ENCODE measurements around the gene UNKL. TPM values are rescaled to one million over a fixed set of nuclear protein-coding genes. Genes with fewer than 3 reads are reported as not detected.
"Not testable (repeated sequence)": the region's sequence is repeated elsewhere in the genome, so short reads cannot be mapped to it uniquely, and the experiment has no call there.

The UNKL gene
- total and polyA plus RNA-seq, 9 donors = 6.6 to 12.9 (median 8.1) TPM

DNA sequence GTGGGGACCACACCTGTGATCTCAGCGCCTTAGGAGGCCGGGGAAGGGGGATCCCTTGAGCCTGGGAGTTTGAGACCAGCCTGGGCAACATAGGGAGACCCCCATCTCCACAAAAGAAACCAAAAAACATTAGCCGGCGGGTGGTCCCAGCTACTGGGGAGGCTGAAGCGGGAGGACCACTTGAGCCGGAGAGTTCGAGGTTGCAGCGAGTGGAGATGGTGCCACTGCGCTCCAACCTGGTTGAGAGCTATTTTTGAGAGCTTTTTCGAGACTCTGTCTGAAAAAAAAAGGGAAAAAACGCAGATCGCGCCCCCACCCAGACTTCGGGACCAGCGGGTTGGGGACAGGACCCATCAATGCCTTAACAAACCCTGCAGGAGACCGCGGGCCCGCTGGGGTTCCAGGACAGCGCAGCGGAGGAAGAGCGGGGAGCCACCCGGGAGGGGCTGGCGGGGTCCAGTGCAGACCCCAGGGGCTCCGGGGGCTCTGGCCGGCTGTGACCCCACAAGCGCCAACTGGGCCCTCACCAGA, 81.8 kb downstream of the UNKL start:
- Histone ChIP-seq H3K27me3 (ENCODE audit: control insufficient read depth, insufficient read depth, low read length) (peaks cover 73% of the 10 kb centered on the region), H3K9me3 (replicated peaks; ENCODE audit: control insufficient read depth, low read depth, low read length) (no peaks in the 10 kb centered on the region), H3K4me3 (ENCODE audit: low read length) (no peak overlapping the region), H3K27ac (ENCODE audit: low read length) (no peak overlapping the region), H3K4me1 (ENCODE audit: control insufficient read depth, insufficient read depth, low read length) (peaks cover 21% of the 10 kb centered on the region), H3K36me3 (ENCODE audit: control insufficient read depth, insufficient read depth, low read length) (no peaks in the 10 kb centered on the region)
- no peak for DNase-seq
- 3% methylated on average over 21 of the region's 26 CpGs for WGBS (ENCODE audit: insufficient coverage)

DNA sequence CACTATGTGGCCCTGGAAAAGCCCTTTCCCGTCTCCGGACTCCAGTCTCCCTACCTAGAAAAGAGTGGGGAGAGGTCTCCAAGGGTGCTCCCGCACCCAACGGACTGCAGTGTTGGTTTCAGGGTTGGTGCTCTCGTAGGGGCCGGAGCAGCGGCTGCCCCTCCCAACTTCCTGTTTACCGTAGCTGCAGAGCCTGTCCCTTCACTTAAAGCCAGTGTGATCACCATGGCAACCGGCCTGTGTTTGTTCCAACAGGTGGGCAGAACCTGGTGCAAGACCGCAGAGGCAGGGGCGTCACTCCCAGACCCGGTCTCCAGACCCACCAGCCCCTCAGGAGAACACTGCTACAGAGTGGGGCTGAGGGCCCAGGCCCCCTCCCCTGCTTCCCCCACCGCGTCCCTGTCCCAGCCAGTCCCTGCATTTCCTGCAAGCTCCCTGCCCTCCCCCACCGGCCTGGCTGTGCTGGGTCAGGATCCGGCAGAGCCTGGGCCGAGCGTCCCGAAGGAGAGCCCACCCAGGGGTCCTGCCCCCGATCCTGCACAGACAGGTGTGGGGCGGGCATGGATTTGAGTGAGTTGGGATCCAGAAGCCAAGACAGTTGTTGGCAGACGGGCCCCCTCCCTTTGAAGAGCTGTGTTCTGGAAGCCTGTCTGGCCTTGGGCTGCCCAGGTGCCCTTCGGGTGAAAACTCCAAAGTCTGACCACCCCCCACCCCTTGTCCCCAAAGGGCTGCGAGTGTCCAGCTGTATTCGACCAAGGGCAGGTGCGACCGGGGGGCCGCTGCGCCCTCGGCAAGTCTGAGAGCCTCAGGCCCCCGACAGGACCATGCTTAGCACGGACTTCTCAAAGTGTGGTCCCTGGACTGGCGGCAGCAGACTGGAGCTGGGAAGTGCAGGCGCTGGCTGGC, 82.5 kb downstream of the UNKL start:
- Histone ChIP-seq H3K9me3 (replicated peaks; ENCODE audit: control insufficient read depth, low read depth, low read length) (no peaks in the 10 kb centered on the region), H3K27me3 (ENCODE audit: control insufficient read depth, insufficient read depth, low read length) (peaks cover 70% of the 10 kb centered on the region), H3K36me3 (ENCODE audit: control insufficient read depth, insufficient read depth, low read length) (no peaks in the 10 kb centered on the region), H3K4me3 (ENCODE audit: low read length) (peak overlapping the region; percentile 8), H3K27ac (ENCODE audit: low read length) (peak overlapping the region; percentile 29), H3K4me1 (ENCODE audit: control insufficient read depth, insufficient read depth, low read length) (peaks cover 21% of the 10 kb centered on the region)
- 1% methylated on average over 27 of the region's 34 CpGs for WGBS (ENCODE audit: insufficient coverage)
- DNase-seq = peak; percentile 65

DNA sequence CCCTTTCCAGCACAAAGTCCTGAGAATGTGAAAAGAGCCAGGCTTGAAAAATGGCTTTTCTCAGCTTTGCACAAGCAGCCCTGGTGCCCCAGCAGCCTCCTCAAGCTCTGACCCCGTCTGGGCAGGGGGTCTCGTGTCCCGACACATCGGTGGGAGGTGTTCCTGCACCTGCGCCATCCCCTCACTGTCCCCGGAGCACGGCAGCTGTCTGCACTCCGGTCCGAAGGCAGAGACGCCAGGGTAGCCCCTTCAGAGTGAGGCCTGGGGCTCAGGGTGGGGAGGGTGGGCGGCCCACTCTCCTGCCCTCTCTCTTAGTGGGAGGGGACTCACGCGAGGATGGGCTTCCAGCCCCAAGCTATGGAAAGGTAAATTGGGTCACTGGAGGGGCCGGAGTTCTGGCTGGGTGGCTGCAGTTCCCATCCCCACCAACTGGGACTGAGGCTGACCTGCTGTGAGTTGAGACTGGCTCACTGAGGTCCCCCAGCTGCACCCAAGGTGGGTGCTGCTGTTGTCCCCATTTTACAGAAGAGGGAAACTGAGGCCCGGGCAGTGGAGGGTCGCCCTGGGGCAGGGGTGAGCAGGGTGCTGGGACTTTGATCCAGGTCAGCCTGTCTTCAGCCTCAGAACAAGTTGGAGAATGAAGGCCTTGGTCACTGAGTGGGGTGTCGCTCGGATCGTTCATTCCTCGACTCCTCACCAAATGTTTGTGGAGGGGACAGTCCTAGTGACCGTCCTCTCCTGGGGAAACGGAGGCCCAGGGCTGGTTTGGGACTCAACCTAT, 83.4 kb downstream of the UNKL start:
- Histone ChIP-seq H3K27me3 (ENCODE audit: control insufficient read depth, insufficient read depth, low read length) (peaks cover 62% of the 10 kb centered on the region), H3K4me3 (ENCODE audit: low read length) (no peak overlapping the region)

DNA sequence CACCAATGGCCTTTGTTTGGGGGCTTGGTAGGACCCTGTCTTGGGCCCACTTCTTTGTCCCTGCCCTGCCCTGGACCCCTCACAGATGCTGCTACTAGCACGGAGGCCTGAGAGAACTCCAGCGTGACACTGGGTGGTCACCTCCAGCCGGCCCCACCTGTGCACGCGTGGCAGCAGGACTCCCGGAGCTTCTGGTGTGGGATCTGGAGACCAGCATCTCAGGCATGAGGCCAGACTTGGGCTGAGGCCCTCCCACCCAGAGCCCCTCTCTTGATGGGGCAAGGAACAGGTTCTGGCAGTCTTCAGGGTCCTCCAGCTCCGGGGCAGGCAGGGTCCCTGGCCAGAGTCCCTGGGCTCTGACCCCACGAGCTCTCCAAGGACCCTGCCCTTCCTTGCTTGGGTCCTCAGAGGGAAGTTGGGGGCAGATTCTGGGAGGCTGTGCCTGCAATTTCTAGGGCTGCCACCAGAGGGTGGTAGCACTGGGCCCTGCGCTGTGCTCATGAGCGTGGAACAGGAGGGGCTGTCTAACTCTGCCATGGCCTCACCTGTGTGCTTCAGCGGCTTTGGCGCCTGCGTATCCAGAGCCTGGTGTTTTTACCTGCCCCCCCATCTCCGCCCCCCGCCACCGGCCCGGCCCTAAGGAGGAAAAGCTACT, 84.1 kb downstream of the UNKL start:
- Histone ChIP-seq H3K4me3 (ENCODE audit: low read length) (no peak overlapping the region), H3K9me3 (replicated peaks; ENCODE audit: control insufficient read depth, low read depth, low read length) (no peaks in the 10 kb centered on the region), H3K27ac (ENCODE audit: low read length) (no peak overlapping the region), H3K27me3 (ENCODE audit: control insufficient read depth, insufficient read depth, low read length) (peaks cover 54% of the 10 kb centered on the region), H3K36me3 (ENCODE audit: control insufficient read depth, insufficient read depth, low read length) (peaks cover 3% of the 10 kb centered on the region), H3K4me1 (ENCODE audit: control insufficient read depth, insufficient read depth, low read length) (peaks cover 21% of the 10 kb centered on the region)
- 74% methylated on average over 9 of the region's 17 CpGs for WGBS (ENCODE audit: insufficient coverage)
- no peak for DNase-seq

More for the DNA sequence above, 83.4 kb downstream of the UNKL start:
- 32% methylated on average over 7 of the region's 22 CpGs for WGBS (ENCODE audit: insufficient coverage)
- no peak for DNase-seq
- H3K4me1 ChIP-seq (ENCODE audit: control insufficient read depth, insufficient read depth, low read length) = peaks cover 21% of the 10 kb centered on the region
- no peaks in the 10 kb centered on the region for H3K36me3 ChIP-seq (ENCODE audit: control insufficient read depth, insufficient read depth, low read length)
- no peak overlapping the region for H3K27ac ChIP-seq (ENCODE audit: low read length)
- H3K9me3 ChIP-seq (replicated peaks; ENCODE audit: control insufficient read depth, low read depth, low read length) = no peaks in the 10 kb centered on the region

DNA sequence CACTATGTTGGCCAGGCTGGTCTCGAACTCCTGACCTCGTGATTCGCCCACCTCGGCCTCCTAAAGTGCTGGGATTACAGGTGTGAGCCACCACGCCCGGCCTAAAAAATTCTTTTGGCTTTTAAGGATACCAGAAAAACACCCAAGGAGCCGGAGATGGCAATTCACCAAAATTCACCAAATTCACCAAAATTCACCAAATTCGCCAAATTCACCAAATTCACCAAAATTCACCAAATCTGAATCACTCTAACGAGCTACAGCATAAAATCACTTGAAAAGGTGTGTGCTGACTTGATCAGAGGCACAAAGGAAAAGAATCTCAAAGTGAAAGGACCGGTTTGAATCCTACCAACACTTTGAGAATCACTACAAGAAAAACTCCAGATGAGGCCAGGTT, 85.5 kb downstream of the UNKL start:
- not testable (repeated sequence) for DNase-seq; H3K4me3 ChIP-seq (ENCODE audit: low read length); H3K9me3 ChIP-seq (replicated peaks; ENCODE audit: control insufficient read depth, low read depth, low read length); H3K27ac ChIP-seq (ENCODE audit: low read length)
- WGBS (ENCODE audit: insufficient coverage) = 87% methylated on average over 7 of the region's 10 CpGs
- Histone ChIP-seq H3K36me3 (ENCODE audit: control insufficient read depth, insufficient read depth, low read length) (peaks cover 17% of the 10 kb centered on the region), H3K27me3 (ENCODE audit: control insufficient read depth, insufficient read depth, low read length) (peaks cover 40% of the 10 kb centered on the region), H3K4me1 (ENCODE audit: control insufficient read depth, insufficient read depth, low read length) (peaks cover 19% of the 10 kb centered on the region)

DNA sequence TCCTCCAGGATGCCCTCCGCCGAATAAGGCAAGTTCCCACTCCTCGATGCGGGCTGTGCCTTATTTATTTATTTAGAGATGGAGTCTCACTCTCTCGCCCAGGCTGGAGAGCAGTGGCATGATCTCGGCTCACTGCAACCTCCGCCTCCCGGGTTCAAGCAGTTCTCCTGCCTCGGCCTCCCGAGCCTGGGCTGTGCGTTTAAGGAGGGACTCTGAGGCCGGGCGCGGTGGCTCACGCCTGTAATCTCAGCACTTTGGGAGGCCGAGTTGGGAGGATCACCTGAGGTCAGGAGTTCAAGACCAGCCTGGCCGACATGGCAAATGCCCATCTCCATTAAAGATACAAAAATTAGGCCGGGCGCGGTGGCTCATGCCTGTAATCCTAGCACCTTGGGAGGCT, 86.4 kb downstream of the UNKL start:
- H3K9me3 ChIP-seq (replicated peaks; ENCODE audit: control insufficient read depth, low read depth, low read length); H3K27ac ChIP-seq (ENCODE audit: low read length); DNase-seq; H3K4me3 ChIP-seq (ENCODE audit: low read length): not testable (repeated sequence)
- H3K36me3 ChIP-seq (ENCODE audit: control insufficient read depth, insufficient read depth, low read length) = peaks cover 24% of the 10 kb centered on the region
- 87% methylated on average over 12 of the region's 20 CpGs for WGBS (ENCODE audit: insufficient coverage)
- peaks cover 16% of the 10 kb centered on the region for H3K4me1 ChIP-seq (ENCODE audit: control insufficient read depth, insufficient read depth, low read length)
- H3K27me3 ChIP-seq (ENCODE audit: control insufficient read depth, insufficient read depth, low read length) = peaks cover 34% of the 10 kb centered on the region

DNA sequence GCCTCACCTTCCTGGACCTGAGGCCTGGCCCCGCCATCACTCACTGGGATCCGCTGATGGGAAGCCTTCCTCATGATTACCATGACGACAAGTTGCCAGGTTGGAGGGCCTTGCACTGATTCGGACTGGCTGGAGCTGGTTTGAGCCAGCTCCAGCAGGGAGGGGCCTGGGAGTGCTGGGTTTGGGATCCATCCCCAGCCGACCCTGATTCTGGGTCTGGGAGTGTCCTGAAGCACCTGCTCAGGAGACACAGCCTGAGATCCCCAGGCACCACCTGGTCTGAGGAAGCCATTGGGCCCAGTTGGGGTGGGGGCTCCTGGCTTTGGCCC, 86.9 kb downstream of the UNKL start:
- no peak for DNase-seq
- Histone ChIP-seq H3K36me3 (ENCODE audit: control insufficient read depth, insufficient read depth, low read length) (peaks cover 29% of the 10 kb centered on the region), H3K27ac (ENCODE audit: low read length) (no peak overlapping the region), H3K4me1 (ENCODE audit: control insufficient read depth, insufficient read depth, low read length) (peaks cover 10% of the 10 kb centered on the region), H3K9me3 (replicated peaks; ENCODE audit: control insufficient read depth, low read depth, low read length) (no peaks in the 10 kb centered on the region), H3K27me3 (ENCODE audit: control insufficient read depth, insufficient read depth, low read length) (peaks cover 29% of the 10 kb centered on the region), H3K4me3 (ENCODE audit: low read length) (no peak overlapping the region)
- 41% methylated on average over 4 of the region's 5 CpGs for WGBS (ENCODE audit: insufficient coverage)

DNA sequence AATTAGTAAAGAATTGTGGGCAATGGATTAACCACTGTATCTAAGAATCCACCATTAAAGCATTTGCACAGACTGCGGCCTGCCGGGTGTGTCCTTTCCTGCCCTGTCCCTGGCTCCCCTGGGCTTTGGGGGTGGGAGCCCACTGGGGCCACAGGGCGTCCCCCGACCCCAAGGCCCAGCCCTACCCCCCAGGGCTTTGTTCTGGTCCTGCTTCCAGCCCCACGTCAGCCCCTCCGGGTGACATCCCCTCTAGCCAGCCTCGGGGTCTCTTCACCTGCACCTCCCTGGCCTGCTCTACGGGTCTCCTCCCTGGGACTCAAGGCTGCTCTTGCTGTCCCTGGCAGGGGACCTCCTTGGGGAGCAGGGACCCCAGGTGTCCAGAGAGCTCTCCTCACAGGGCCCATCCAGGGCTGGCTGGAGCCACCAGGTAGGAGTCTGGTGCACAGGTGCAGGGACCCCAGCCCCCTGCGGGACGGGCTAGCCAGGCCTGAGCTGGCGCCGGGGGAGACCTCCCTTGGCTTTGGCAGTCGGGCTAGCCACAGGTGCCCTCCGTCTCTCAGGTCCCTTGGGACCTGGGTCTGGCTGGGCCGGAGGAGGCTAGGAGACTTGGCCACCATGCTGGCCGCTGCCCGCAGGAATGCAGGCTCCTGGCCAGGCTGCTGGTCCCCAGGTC, 87.4 kb downstream of the UNKL start:
- 66% methylated on average over 15 of the region's 17 CpGs for WGBS (ENCODE audit: insufficient coverage)
- DNase-seq = no peak
- H3K27ac ChIP-seq (ENCODE audit: low read length) = no peak overlapping the region

DNA sequence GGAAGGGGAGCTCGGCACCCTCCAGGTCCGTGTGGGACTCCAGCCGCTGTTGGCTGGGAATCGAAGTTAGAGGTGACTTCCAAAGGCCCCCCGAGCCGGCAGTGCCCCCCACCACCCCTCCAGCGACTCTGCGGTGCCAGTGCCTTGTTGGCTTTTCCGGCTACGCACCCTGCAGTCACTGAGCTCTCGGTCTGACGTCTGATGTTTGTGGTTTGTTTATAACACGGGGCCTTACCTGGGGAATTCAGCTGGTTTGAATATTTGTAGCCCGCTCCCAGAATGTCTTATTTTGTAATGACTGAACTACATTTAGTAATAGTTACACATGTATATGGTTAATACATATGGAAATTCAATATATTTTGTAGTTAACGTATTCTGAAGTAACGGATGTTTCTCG, 88.1 kb downstream of the UNKL start:
- 67% methylated on average over 2 of the region's 17 CpGs for WGBS (ENCODE audit: insufficient coverage)
- Histone ChIP-seq H3K36me3 (ENCODE audit: control insufficient read depth, insufficient read depth, low read length) (peaks cover 38% of the 10 kb centered on the region), H3K9me3 (replicated peaks; ENCODE audit: control insufficient read depth, low read depth, low read length) (no peaks in the 10 kb centered on the region), H3K27me3 (ENCODE audit: control insufficient read depth, insufficient read depth, low read length) (peaks cover 17% of the 10 kb centered on the region), H3K4me1 (ENCODE audit: control insufficient read depth, insufficient read depth, low read length) (no peaks in the 10 kb centered on the region), H3K27ac (ENCODE audit: low read length) (no peak overlapping the region), H3K4me3 (ENCODE audit: low read length) (no peak overlapping the region)
- DNase-seq = no peak

More for the DNA sequence above, 87.4 kb downstream of the UNKL start:
- peaks cover 6% of the 10 kb centered on the region for H3K4me1 ChIP-seq (ENCODE audit: control insufficient read depth, insufficient read depth, low read length)
- no peaks in the 10 kb centered on the region for H3K9me3 ChIP-seq (replicated peaks; ENCODE audit: control insufficient read depth, low read depth, low read length)
- H3K36me3 ChIP-seq (ENCODE audit: control insufficient read depth, insufficient read depth, low read length) = peaks cover 32% of the 10 kb centered on the region
- H3K4me3 ChIP-seq (ENCODE audit: low read length) = no peak overlapping the region
- H3K27me3 ChIP-seq (ENCODE audit: control insufficient read depth, insufficient read depth, low read length) = peaks cover 24% of the 10 kb centered on the region

Measured in muscle of leg (tissue), 11 donors.